Neural cell (in vitro differentiated cells): ENCODE measurements around the gene SLFN12L. TPM values are rescaled to one million over a fixed set of nuclear protein-coding genes. Genes with fewer than 3 reads are reported as not detected.

Experiments
- H2AFZ ChIP-seq: fragments of 200-600, 300-800 bp; sonication (generic), shearing (Covaris generic); 2 replicates; pipeline ENCODE4 v1.6.0; 2014; ENCODE audit warnings: low read depth, mild to moderate bottlenecking, antibody characterized with exemption, low read length, moderate library complexity
- H3F3A ChIP-seq: fragments of 200-600 bp; shearing (Covaris generic); 2 replicates; pipeline ENCODE4 v1.6.1; 2016; ENCODE audit warnings: mild to moderate bottlenecking, moderate library complexity, mixed read lengths, antibody characterized with exemption, low read length; ENCODE audit not compliant: insufficient read depth, poor library complexity, severe bottlenecking
- H3K27ac ChIP-seq: fragments of 200-600, 300-800 bp; sonication (generic), shearing (Covaris generic); 2 replicates; pipeline ENCODE4 v1.5.1; 2014; ENCODE audit warnings: mild to moderate bottlenecking, low read length, moderate library complexity
- H3K27me3 ChIP-seq: fragments of 300-800, 200-600 bp; sonication (generic), shearing (Covaris generic); 2 replicates; pipeline ENCODE4 v1.6.0; 2014; ENCODE audit warnings: mild to moderate bottlenecking, low read depth, low read length, moderate library complexity; ENCODE audit not compliant: insufficient read depth
- H3K36me3 ChIP-seq: fragments of 300-800, 200-600 bp; sonication (generic), shearing (Covaris generic); 2 replicates; pipeline ENCODE4 v1.5.1; 2014; ENCODE audit warnings: mild to moderate bottlenecking, antibody characterized with exemption, low read length, moderate library complexity; ENCODE audit not compliant: insufficient read depth
- H3K4me2 ChIP-seq: fragments of 300-800, 200-600 bp; sonication (generic), shearing (Covaris generic); 2 replicates; pipeline ENCODE4 v1.6.0; 2014; ENCODE audit warnings: mild to moderate bottlenecking, low read length
- H3K4me3 ChIP-seq: fragments of 300-800, 200-600 bp; sonication (generic), shearing (Covaris generic); 2 replicates; pipeline ENCODE4 v1.5.1; 2014; ENCODE audit warnings: mild to moderate bottlenecking, low read length, moderate library complexity
- H3K79me2 ChIP-seq: fragments of 200-600 bp; shearing (Covaris generic); replicated peaks from 2 replicates; pipeline ENCODE4 v1.6.0; 2014; ENCODE audit warnings: mild to moderate bottlenecking, low read length, moderate library complexity; ENCODE audit not compliant: insufficient read depth
- H3K9ac ChIP-seq: fragments of 300-800, 200-600 bp; sonication (generic), shearing (Covaris generic); 2 replicates; pipeline ENCODE4 v1.6.1; 2016; ENCODE audit warnings: mild to moderate bottlenecking, low read length, mixed read lengths
- H3K9me2 ChIP-seq: fragments of 200-600 bp; shearing (Covaris generic); 2 replicates; pipeline ENCODE4 v1.6.1; 2016; ENCODE audit warnings: mild to moderate bottlenecking, low read length, mixed read lengths; ENCODE audit not compliant: insufficient read depth
- H3K9me3 ChIP-seq: fragments of 200-600, 300-800 bp; sonication (generic), shearing (Covaris generic); 2 replicates; pipeline ENCODE4 v1.6.1; 2016; ENCODE audit warnings: mild to moderate bottlenecking, mixed run types, low read length, moderate library complexity, mixed read lengths
- H4K20me1 ChIP-seq: fragments of 200-600 bp; shearing (Covaris generic); 2 replicates; pipeline ENCODE4 v1.6.1; 2016; ENCODE audit warnings: mild to moderate bottlenecking, mixed run types; ENCODE audit not compliant: insufficient read depth
- EP300 ChIP-seq: fragments of 450-650 bp; conservative IDR thresholded peaks from 2 replicates; pipeline ENCODE4 v1.6.1; 2014; ENCODE audit warnings: antibody characterized with exemption, mild to moderate bottlenecking, moderate library complexity; ENCODE audit not compliant: poor library complexity, severe bottlenecking
- EZH2 ChIP-seq: fragments of 200-600, 300-800 bp; shearing (Covaris generic), sonication (generic); IDR thresholded peaks from 2 replicates; pipeline ENCODE4 v1.6.1; 2014; ENCODE audit warnings: antibody characterized with exemption, low read length, borderline replicate concordance, mild to moderate bottlenecking; ENCODE audit not compliant: insufficient read depth, poor library complexity, severe bottlenecking
- MXI1 ChIP-seq: fragments of 450-650 bp; conservative IDR thresholded peaks from 2 replicates; pipeline ENCODE4 v1.6.1; 2014; ENCODE audit warnings: antibody characterized with exemption, mild to moderate bottlenecking; ENCODE audit not compliant: poor library complexity, severe bottlenecking
- POLR2AphosphoS5 ChIP-seq: IDR thresholded peaks from 2 replicates; pipeline ENCODE4 v1.6.1; 2012
- RAD21 ChIP-seq: fragments of 450-650 bp; conservative IDR thresholded peaks from 2 replicates; pipeline ENCODE4 v1.6.1; 2014; ENCODE audit warnings: antibody characterized with exemption, mild to moderate bottlenecking, moderate library complexity
- SMC3 ChIP-seq: fragments of 450-650 bp; conservative IDR thresholded peaks from 2 replicates; pipeline ENCODE4 v1.6.1; 2014; ENCODE audit warnings: antibody characterized with exemption, mild to moderate bottlenecking, moderate library complexity; ENCODE audit not compliant: poor library complexity
- TAF1 ChIP-seq: IDR thresholded peaks from 2 replicates; pipeline ENCODE4 v1.6.1; 2012; ENCODE audit warnings: low read depth
- polyA plus RNA-seq: library from polyadenylated mRNA; depleted of rRNA; stranded (reverse); fragments of >200 nt; gene quantifications from 2 replicates; pipeline ENCODE4 v1.2.3, GENCODE V29; 2014
- TF ChIP-seq, protein P1 (sequence below): fragments of 450-650 bp; IDR thresholded peaks from 2 replicates; pipeline ENCODE4 v1.5.1; 2014; ENCODE audit warnings: antibody characterized with exemption, mild to moderate bottlenecking, moderate library complexity; ENCODE audit not compliant: poor library complexity, severe bottlenecking
- TF ChIP-seq, protein P2 (sequence below): IDR thresholded peaks from 2 replicates; pipeline ENCODE4 v1.6.1; 2012; ENCODE audit warnings: borderline replicate concordance

The SLFN12L gene
- polyA plus RNA-seq, 1 donor from 2014 or later, result not detected

DNA sequence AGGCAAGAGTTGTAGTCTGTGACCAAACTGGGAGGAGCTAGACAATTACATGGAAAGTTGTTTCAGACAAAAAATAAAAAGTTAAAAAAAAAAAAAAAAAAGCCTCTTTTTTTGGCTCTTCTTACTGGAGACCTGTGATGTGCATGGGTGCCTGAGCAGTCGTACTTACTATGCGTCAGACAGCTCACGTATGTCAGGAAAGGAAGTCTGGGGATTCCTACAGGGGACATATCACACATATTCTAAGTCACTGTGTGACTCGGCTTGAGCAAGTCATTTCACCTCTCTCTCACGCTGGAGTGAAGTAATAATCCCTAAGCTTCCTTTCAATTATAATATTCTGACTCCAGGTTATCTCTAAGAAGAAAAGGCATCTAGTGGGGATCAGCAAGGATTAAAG lies 17.2 kb upstream of the SLFN12L start:
- Histone ChIP-seq H3K9me2 (no peaks in the 10 kb centered on the region), H3K27me3 (peaks cover 6% of the 10 kb centered on the region), H3K4me2 (no peak overlapping the region), H3F3A (no peaks in the 10 kb centered on the region), H4K20me1 (no peaks in the 10 kb centered on the region), H3K79me2 (no peaks in the 10 kb centered on the region), H3K4me3 (no peak overlapping the region), H3K27ac (no peak overlapping the region), H3K36me3 (no peaks in the 10 kb centered on the region), H3K9ac (no peak overlapping the region), H3K9me3 (no peaks in the 10 kb centered on the region), H2AFZ (no peak overlapping the region)
- TF ChIP-seq, protein P1, sequence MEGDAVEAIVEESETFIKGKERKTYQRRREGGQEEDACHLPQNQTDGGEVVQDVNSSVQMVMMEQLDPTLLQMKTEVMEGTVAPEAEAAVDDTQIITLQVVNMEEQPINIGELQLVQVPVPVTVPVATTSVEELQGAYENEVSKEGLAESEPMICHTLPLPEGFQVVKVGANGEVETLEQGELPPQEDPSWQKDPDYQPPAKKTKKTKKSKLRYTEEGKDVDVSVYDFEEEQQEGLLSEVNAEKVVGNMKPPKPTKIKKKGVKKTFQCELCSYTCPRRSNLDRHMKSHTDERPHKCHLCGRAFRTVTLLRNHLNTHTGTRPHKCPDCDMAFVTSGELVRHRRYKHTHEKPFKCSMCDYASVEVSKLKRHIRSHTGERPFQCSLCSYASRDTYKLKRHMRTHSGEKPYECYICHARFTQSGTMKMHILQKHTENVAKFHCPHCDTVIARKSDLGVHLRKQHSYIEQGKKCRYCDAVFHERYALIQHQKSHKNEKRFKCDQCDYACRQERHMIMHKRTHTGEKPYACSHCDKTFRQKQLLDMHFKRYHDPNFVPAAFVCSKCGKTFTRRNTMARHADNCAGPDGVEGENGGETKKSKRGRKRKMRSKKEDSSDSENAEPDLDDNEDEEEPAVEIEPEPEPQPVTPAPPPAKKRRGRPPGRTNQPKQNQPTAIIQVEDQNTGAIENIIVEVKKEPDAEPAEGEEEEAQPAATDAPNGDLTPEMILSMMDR, result no peak
- no peak for TF ChIP-seq RAD21
- TF ChIP-seq EP300, result no peak
- TF ChIP-seq MXI1, result no peak
- no peak for TF ChIP-seq EZH2
- no peak for TF ChIP-seq SMC3
- no peak for TF ChIP-seq TAF1
- no peak for TF ChIP-seq POLR2AphosphoS5
- TF ChIP-seq, protein P2, sequence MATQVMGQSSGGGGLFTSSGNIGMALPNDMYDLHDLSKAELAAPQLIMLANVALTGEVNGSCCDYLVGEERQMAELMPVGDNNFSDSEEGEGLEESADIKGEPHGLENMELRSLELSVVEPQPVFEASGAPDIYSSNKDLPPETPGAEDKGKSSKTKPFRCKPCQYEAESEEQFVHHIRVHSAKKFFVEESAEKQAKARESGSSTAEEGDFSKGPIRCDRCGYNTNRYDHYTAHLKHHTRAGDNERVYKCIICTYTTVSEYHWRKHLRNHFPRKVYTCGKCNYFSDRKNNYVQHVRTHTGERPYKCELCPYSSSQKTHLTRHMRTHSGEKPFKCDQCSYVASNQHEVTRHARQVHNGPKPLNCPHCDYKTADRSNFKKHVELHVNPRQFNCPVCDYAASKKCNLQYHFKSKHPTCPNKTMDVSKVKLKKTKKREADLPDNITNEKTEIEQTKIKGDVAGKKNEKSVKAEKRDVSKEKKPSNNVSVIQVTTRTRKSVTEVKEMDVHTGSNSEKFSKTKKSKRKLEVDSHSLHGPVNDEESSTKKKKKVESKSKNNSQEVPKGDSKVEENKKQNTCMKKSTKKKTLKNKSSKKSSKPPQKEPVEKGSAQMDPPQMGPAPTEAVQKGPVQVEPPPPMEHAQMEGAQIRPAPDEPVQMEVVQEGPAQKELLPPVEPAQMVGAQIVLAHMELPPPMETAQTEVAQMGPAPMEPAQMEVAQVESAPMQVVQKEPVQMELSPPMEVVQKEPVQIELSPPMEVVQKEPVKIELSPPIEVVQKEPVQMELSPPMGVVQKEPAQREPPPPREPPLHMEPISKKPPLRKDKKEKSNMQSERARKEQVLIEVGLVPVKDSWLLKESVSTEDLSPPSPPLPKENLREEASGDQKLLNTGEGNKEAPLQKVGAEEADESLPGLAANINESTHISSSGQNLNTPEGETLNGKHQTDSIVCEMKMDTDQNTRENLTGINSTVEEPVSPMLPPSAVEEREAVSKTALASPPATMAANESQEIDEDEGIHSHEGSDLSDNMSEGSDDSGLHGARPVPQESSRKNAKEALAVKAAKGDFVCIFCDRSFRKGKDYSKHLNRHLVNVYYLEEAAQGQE, result no peak

DNA sequence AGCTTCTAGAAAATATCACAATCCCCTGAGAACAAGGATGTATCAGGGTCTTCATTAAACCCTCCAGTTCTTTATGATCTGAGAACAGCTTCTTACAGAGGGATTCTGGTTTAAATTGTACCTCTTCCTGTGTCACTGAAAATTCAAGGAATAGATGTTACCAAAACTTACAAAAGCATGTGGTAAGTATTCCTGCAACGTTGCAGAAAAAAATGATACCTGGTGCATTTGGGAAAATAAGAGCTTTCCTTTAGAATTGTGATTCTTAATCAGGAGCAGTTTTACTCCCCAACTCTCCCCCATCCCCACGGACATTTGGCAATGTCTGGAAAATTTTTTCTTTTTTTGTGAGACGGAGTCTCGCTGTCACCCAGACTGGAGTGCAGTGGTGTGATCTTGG lies 15.8 kb upstream of the SLFN12L start:
- Histone ChIP-seq H3K27ac (no peak overlapping the region), H3K9ac (no peak overlapping the region), H3K4me3 (no peak overlapping the region), H3K9me3 (no peaks in the 10 kb centered on the region), H3K4me2 (no peak overlapping the region), H3K9me2 (no peaks in the 10 kb centered on the region), H3F3A (no peaks in the 10 kb centered on the region), H3K79me2 (no peaks in the 10 kb centered on the region), H4K20me1 (no peaks in the 10 kb centered on the region), H3K36me3 (no peaks in the 10 kb centered on the region), H3K27me3 (peaks cover 3% of the 10 kb centered on the region), H2AFZ (no peak overlapping the region)
- TF ChIP-seq SMC3 (no peak), EZH2 (no peak), RAD21 (no peak), EP300 (no peak), POLR2AphosphoS5 (no peak), MXI1 (no peak), TAF1 (no peak)
- TF ChIP-seq, protein P1, result no peak
- TF ChIP-seq, protein P2, result no peak
